Osteoblast (primary cell): ENCODE measurements around the gene CDC42BPA. TPM values are rescaled to one million over a fixed set of nuclear protein-coding genes. Genes with fewer than 3 reads are reported as not detected.

Source experiments
- DNase-seq: peaks from one replicate; pipeline ENCODE4 v3.0.0; 2011; ENCODE audit warnings: low spot score, mixed read lengths; ENCODE audit not compliant: insufficient read length; ENCODE audit errors: missing footprints
- H2AFZ ChIP-seq: 2 replicates; pipeline ENCODE4 v1.6.0; 2011; ENCODE audit warnings: mild to moderate bottlenecking, low read length
- H3K27ac ChIP-seq: 2 replicates; pipeline ENCODE4 v1.5.1; 2011; ENCODE audit warnings: mild to moderate bottlenecking, low read depth, low read length, moderate library complexity
- H3K27me3 ChIP-seq: 2 replicates; pipeline ENCODE4 v1.6.0; 2012; ENCODE audit warnings: mild to moderate bottlenecking, control low read depth, inconsistent platforms, low read length, moderate library complexity; ENCODE audit not compliant: insufficient read depth
- H3K36me3 ChIP-seq: 2 replicates; pipeline ENCODE4 v1.5.1; 2011; ENCODE audit warnings: mild to moderate bottlenecking, low read length, control low read depth, moderate library complexity; ENCODE audit not compliant: insufficient read depth
- H3K4me1 ChIP-seq: 2 replicates; pipeline ENCODE4 v1.5.1; 2011; ENCODE audit warnings: mild to moderate bottlenecking, low read length, control low read depth, moderate library complexity; ENCODE audit not compliant: insufficient read depth
- H3K4me2 ChIP-seq: 2 replicates; pipeline ENCODE4 v1.6.0; 2011; ENCODE audit warnings: mild to moderate bottlenecking, low read length; ENCODE audit not compliant: insufficient read depth
- H3K4me3 ChIP-seq: fragments of 200-600 bp; sonication (generic); 3 replicates; pipeline ENCODE4 v1.5.1; 2012; ENCODE audit warnings: mild to moderate bottlenecking, low read length, inconsistent platforms; ENCODE audit not compliant: insufficient read depth
- H3K79me2 ChIP-seq: 2 replicates; pipeline ENCODE4 v1.6.0; 2012; ENCODE audit warnings: mild to moderate bottlenecking, low read length, control low read depth, inconsistent platforms; ENCODE audit not compliant: insufficient read depth
- H3K9me3 ChIP-seq: 2 replicates; pipeline ENCODE4 v1.5.1; 2011; ENCODE audit warnings: low read depth, low read length, control low read depth
- H4K20me1 ChIP-seq: 2 replicates; pipeline ENCODE4 v1.6.0; 2012; ENCODE audit warnings: mild to moderate bottlenecking, low read length, control low read depth; ENCODE audit not compliant: insufficient read depth
- CTCF ChIP-seq: IDR thresholded peaks from 2 replicates; pipeline ENCODE4 v1.5.1; 2011; ENCODE audit warnings: mild to moderate bottlenecking, low read depth, low read length, moderate library complexity; ENCODE audit errors: extremely low read depth
- total RNA-seq: library from RNA; depleted of rRNA; stranded (reverse); fragments of >200 nt; gene quantifications from 2 replicates; pipeline ENCODE4 v1.2.3, GENCODE V29; 2012

The CDC42BPA gene
- total RNA-seq, 1 donor, result 77.8 TPM

- H3K4me3 ChIP-seq, result no peak overlapping the region
- no peak for TF ChIP-seq CTCF
- H3K4me2 ChIP-seq, result no peak overlapping the region
- H3K27me3 ChIP-seq, result no peaks in the 10 kb centered on the region
- no peak overlapping the region for H3K27ac ChIP-seq
- peaks cover 58% of the 10 kb centered on the region for H3K79me2 ChIP-seq
- no peak overlapping the region for H2AFZ ChIP-seq
- no peak for DNase-seq
- H3K4me1 ChIP-seq, result no peaks in the 10 kb centered on the region
- no peaks in the 10 kb centered on the region for H3K9me3 ChIP-seq
- peaks cover 22% of the 10 kb centered on the region for H4K20me1 ChIP-seq
- H3K36me3 ChIP-seq, result no peaks in the 10 kb centered on the region
These were observed 44.7 kb downstream of the CDC42BPA start for GRCh38 chr1:227273557-227273956.

- Histone ChIP-seq H3K9me3 (no peaks in the 10 kb centered on the region), H3K36me3 (no peaks in the 10 kb centered on the region), H3K4me3 (no peak overlapping the region), H4K20me1 (peaks cover 27% of the 10 kb centered on the region), H3K27ac (no peak overlapping the region), H3K4me1 (no peaks in the 10 kb centered on the region), H3K27me3 (no peaks in the 10 kb centered on the region), H3K79me2 (peaks cover 58% of the 10 kb centered on the region), H3K4me2 (no peak overlapping the region), H2AFZ (no peak overlapping the region)
- TF ChIP-seq CTCF, result no peak
- no peak for DNase-seq
These were observed 45.9 kb downstream of the CDC42BPA start for GRCh38 chr1:227272428-227272827.

GRCh38 chr1:227270554-227270953, 47.7 kb downstream of the CDC42BPA start:
- no peaks in the 10 kb centered on the region for H3K9me3 ChIP-seq
- H3K79me2 ChIP-seq, result peaks cover 68% of the 10 kb centered on the region
- no peak overlapping the region for H3K27ac ChIP-seq
- no peak for TF ChIP-seq CTCF
- no peak for DNase-seq
- H3K4me2 ChIP-seq, result no peak overlapping the region
- H4K20me1 ChIP-seq, result peaks cover 30% of the 10 kb centered on the region
- no peaks in the 10 kb centered on the region for H3K27me3 ChIP-seq
- no peaks in the 10 kb centered on the region for H3K36me3 ChIP-seq
- H3K4me1 ChIP-seq, result no peaks in the 10 kb centered on the region
- no peak overlapping the region for H3K4me3 ChIP-seq
- no peak overlapping the region for H2AFZ ChIP-seq

GRCh38 chr1:227268943-227269342, 49.3 kb downstream of the CDC42BPA start:
- Histone ChIP-seq H2AFZ (no peak overlapping the region), H3K36me3 (no peaks in the 10 kb centered on the region), H3K4me1 (no peaks in the 10 kb centered on the region), H3K9me3 (no peaks in the 10 kb centered on the region), H3K27ac (no peak overlapping the region), H3K27me3 (no peaks in the 10 kb centered on the region), H3K4me2 (no peak overlapping the region), H3K79me2 (peaks cover 70% of the 10 kb centered on the region), H3K4me3 (no peak overlapping the region), H4K20me1 (peaks cover 27% of the 10 kb centered on the region)
- TF ChIP-seq CTCF, result no peak
- no peak for DNase-seq
